K562 (cell line): ENCODE data around the gene ACOT7. TPM values are rescaled to one million over a fixed set of nuclear protein-coding genes. Genes with fewer than 3 reads are reported as not detected.

ENCODE experiments used
- ATAC-seq: fragments of 200-7000 bp; cut with Tn5 transposase; 3 replicates; pipeline ENCODE4 v1.9.1; 2020; ENCODE audit warnings: moderate library complexity
- BruUV-seq: library from RNA; stranded (reverse); fragments of 400-500 nt; replicated peaks from 2 replicates; lab custom pipeline; 2021; lab: Mats Ljungman, UMichigan
- CTCF ChIA-PET: fragments of 300-600 bp; formaldehyde crosslinking; extraction: SDS; loops from one replicate; lab custom pipeline; 2021; ENCODE audit warnings: low intra/inter-chr PET ratio; lab: Yijun Ruan, JAX
- POLR2A ChIA-PET: fragments of 300-600, 350-650 bp; sonication (Branson Sonifier 250); formaldehyde crosslinking; extraction: SDS; loops from one replicate; lab custom pipeline; 2021; ENCODE audit warnings: antibody characterized with exemption, inconsistent platforms; lab: Yijun Ruan, JAX
- DNase-seq, 4 experiments: peaks; one replicate each; pipeline versions ENCODE4 v3.0.0 to v3.0.0-alpha.2; 2011 to 2018; ENCODE audit warnings: low spot score in 3 of 4, mixed read lengths in 3 of 4; ENCODE audit errors: extremely low read depth in 1 of 4
- FAIRE-seq: peaks from 2 replicates; lab custom pipeline; 2011; peaks lifted over from hg19 to GRCh38; lab: Jason Lieb, UNC
- H2AFZ ChIP-seq: 2 replicates; pipeline ENCODE4 v1.6.0; 2011; ENCODE audit warnings: low read depth, low read length, control low read depth, inconsistent platforms
- H3K27ac ChIP-seq: fragments of 200-600 bp; 3 replicates; pipeline ENCODE4 v1.8.0; 2011; ENCODE audit warnings: low read depth, mild to moderate bottlenecking, control low read depth, inconsistent platforms, low read length, moderate library complexity, mixed read lengths; ENCODE audit errors: extremely low read depth
- H3K27me3 ChIP-seq, 2 experiments: fragments of 300-600 bp in 1 of 2; 2 replicates in 1 of 2; 3 replicates in 1 of 2; pipeline versions ENCODE4 v1.6.0 to v1.8.0; 2011; ENCODE audit warnings: inconsistent platforms in 2 of 2, low read length in 2 of 2, mild to moderate bottlenecking in 1 of 2, mixed read lengths in 1 of 2, moderate library complexity in 1 of 2; ENCODE audit not compliant: control insufficient read depth in 2 of 2, insufficient read depth in 2 of 2
- H3K36me3 ChIP-seq: fragments of 300-600 bp; 3 replicates; pipeline ENCODE4 v1.8.0; 2011; ENCODE audit warnings: mild to moderate bottlenecking, low read length, inconsistent platforms; ENCODE audit not compliant: control insufficient read depth, insufficient read depth
- H3K4me1 ChIP-seq, 2 experiments: fragments of 200-600 bp in 1 of 2; replicated peaks in 1 of 2; 2 replicates in 1 of 2; 3 replicates in 1 of 2; pipeline versions ENCODE4 v1.5.1 to v1.8.0; 2011; ENCODE audit warnings: inconsistent platforms in 2 of 2, low read length in 2 of 2, mild to moderate bottlenecking in 1 of 2, mixed read lengths in 1 of 2, moderate library complexity in 1 of 2; ENCODE audit not compliant: control insufficient read depth in 2 of 2, insufficient read depth in 2 of 2
- H3K4me2 ChIP-seq: 2 replicates; pipeline ENCODE4 v1.6.1; 2011; ENCODE audit warnings: low read length, control low read depth, inconsistent platforms, mixed read lengths; ENCODE audit not compliant: insufficient read depth
- H3K4me3 ChIP-seq: fragments of 200-600 bp; sonication (generic), shearing (Covaris generic); 2 replicates; pipeline ENCODE4 v1.5.1; 2016; ENCODE audit warnings: control low read depth, inconsistent platforms
- H3K79me2 ChIP-seq: fragments of 200-600 bp; 3 replicates; pipeline ENCODE4 v1.8.0; 2011; ENCODE audit warnings: low read length, inconsistent platforms; ENCODE audit not compliant: control insufficient read depth, insufficient read depth
- H3K9ac ChIP-seq, 2 experiments: 2 replicates each; pipeline versions ENCODE4 v1.6.0 to v1.6.1; 2011; ENCODE audit warnings: low read depth in 2 of 2, low read length in 2 of 2, control low read depth in 1 of 2, inconsistent platforms in 1 of 2, mild to moderate bottlenecking in 1 of 2, mixed read lengths in 1 of 2; ENCODE audit not compliant: insufficient read depth in 1 of 2
- H3K9me1 ChIP-seq: one replicate; pipeline ENCODE4 v1.6.0; 2011; ENCODE audit warnings: inconsistent platforms, mild to moderate bottlenecking, low read length, moderate library complexity; ENCODE audit not compliant: control insufficient read depth, insufficient read depth
- H3K9me3 ChIP-seq: replicated peaks from 2 replicates; pipeline ENCODE4 v1.5.1; 2011; ENCODE audit warnings: low read depth, low read length, inconsistent platforms; ENCODE audit not compliant: control insufficient read depth, insufficient read depth
- H4K20me1 ChIP-seq: replicated peaks from 2 replicates; pipeline ENCODE4 v1.6.1; 2011; ENCODE audit warnings: low read length, inconsistent platforms, mixed read lengths; ENCODE audit not compliant: control insufficient read depth, insufficient read depth
- CTCF ChIP-seq, 3 experiments: IDR thresholded peaks in 2 of 3; conservative IDR thresholded peaks in 1 of 3; 2 replicates each; pipeline ENCODE4 v1.5.1; 2011 to 2012; ENCODE audit warnings: low read length in 3 of 3, mild to moderate bottlenecking in 3 of 3, control low read depth in 2 of 3, improper control_type of control experiment in 1 of 3, inconsistent platforms in 1 of 3, low read depth in 1 of 3, mixed read lengths in 1 of 3, moderate library complexity in 1 of 3; ENCODE audit not compliant: insufficient read depth in 2 of 3
- IFI16 ChIP-seq: fragments of 250-450 bp; sonication (Bioruptor Pico); IDR thresholded peaks from 2 replicates; pipeline ENCODE4 v2.1.2; 2022; ENCODE audit warnings: mild to moderate bottlenecking, inconsistent platforms
- NCOA2 ChIP-seq, 2 experiments: fragments of 450-650 bp; IDR thresholded peaks; 2 replicates each; pipeline ENCODE4 v1.6.1; 2018; ENCODE audit warnings: mild to moderate bottlenecking in 2 of 2, moderate library complexity in 1 of 2; ENCODE audit not compliant: partially characterized antibody in 2 of 2
- RAD21 ChIP-seq, 2 experiments: fragments of 250-450 bp in 1 of 2; fragments of 450-650 bp in 1 of 2; sonication (Bioruptor Pico) in 1 of 2; formaldehyde crosslinking in 1 of 2; IDR thresholded peaks in 1 of 2; conservative IDR thresholded peaks in 1 of 2; 2 replicates each; pipeline versions ENCODE4 v1.4.0 to v1.8.0; 2020 to 2022; ENCODE audit warnings: mild to moderate bottlenecking in 2 of 2, moderate library complexity in 1 of 2
- RAD51 ChIP-seq: fragments of 450-650 bp; IDR thresholded peaks from 2 replicates; pipeline ENCODE4 v1.7.1; 2016; ENCODE audit warnings: low read depth, mild to moderate bottlenecking, borderline replicate concordance
- RBM17 ChIP-seq: fragments of 200-400 bp; formaldehyde crosslinking; IDR thresholded peaks from 2 replicates; pipeline ENCODE4 v1.6.1; 2017; ENCODE audit warnings: low read depth, mild to moderate bottlenecking, low read length, borderline replicate concordance
- REST ChIP-seq, 2 experiments: fragments of 450-650 bp; formaldehyde crosslinking in 1 of 2; IDR thresholded peaks; 2 replicates each; pipeline versions ENCODE4 v1.4.0 to v1.6.1; 2014 to 2020; ENCODE audit warnings: mild to moderate bottlenecking in 2 of 2, borderline replicate concordance in 1 of 2, low read depth in 1 of 2
- SAP30 ChIP-seq: fragments of 200-600 bp; sonication (generic); IDR thresholded peaks from 2 replicates; pipeline ENCODE4 v1.6.1; 2012; ENCODE audit warnings: borderline replicate concordance, low read depth, mild to moderate bottlenecking, moderate library complexity, low read length, control low read depth, inconsistent platforms; ENCODE audit not compliant: insufficient read depth, poor library complexity, severe bottlenecking
- ZNF384 ChIP-seq: IDR thresholded peaks from 2 replicates; pipeline ENCODE4 v1.6.1; 2012; ENCODE audit warnings: low read depth, low read length, improper control_type of control experiment
- ZNF75A ChIP-seq: fragments of 450-650 bp; formaldehyde crosslinking; IDR thresholded peaks from 2 replicates; pipeline ENCODE4 v1.4.0; 2020; ENCODE audit warnings: mild to moderate bottlenecking
- in situ Hi-C: fragments of 300-500 bp; cut with MboI; formaldehyde crosslinking; loops from 4 replicates; pipeline ENCODE4 v1.15.0; 2018; ENCODE audit warnings: inconsistent platforms, mixed read lengths
- intact Hi-C: fragments of 100-400 bp; cut with micrococcal nuclease; formaldehyde crosslinking; loops from 2 replicates; pipeline ENCODE4 v1.14.2; 2022
- polyA plus RNA-seq, 8 experiments: library from polyadenylated mRNA; depleted of rRNA in 4 of 8; stranded (reverse) in 5 of 8; unstranded in 3 of 8; fragments of >200 nt; fragmentation: Nextera tagmentation in 2 of 8; fragmentation: Illumina TruSeq in 1 of 8; extraction: Ambion mirVana in 2 of 8; extraction: Trizol in 1 of 8; gene quantifications; 2 replicates each; pipeline versions ENCODE4 v1.2.1 to v1.2.3, GENCODE V29; 2011 to 2014; ENCODE audit warnings: inconsistent platforms in 1 of 8, missing spikeins in 1 of 8
- total RNA-seq, 7 experiments: library from RNA; depleted of rRNA in 6 of 7; stranded (reverse); fragments of >200 nt in 6 of 7; fragmentation: Illumina TruSeq in 2 of 7; extraction: Trizol in 2 of 7; gene quantifications; 2 replicates each; pipeline versions ENCODE4 v1.2.1 to v1.2.3, GENCODE V29; 2011 to 2021; ENCODE audit warnings: low replicate concordance in 1 of 7

Gene ACOT7
- total and polyA plus RNA-seq, 9 of the 15 experiments (the other 6 are each of a cell fraction or from before 2014, with no cell fraction given): 7.0 to 92.6 (median 37.2) TPM

- no peak for FAIRE-seq
Measured at GRCh38 chr1:6396998-6397397, 3.4 kb upstream of the ACOT7 start.

More at GRCh38 chr1:6396998-6397397, 3.4 kb upstream of the ACOT7 start:
- intact Hi-C loops: no loop called here
- CTCF ChIA-PET: interaction anchor here (0.6 to 1.6 kb wide), 3 partner anchors 34 to 49 kb away, joined by 3 to 6 read pairs (median 4); no protein-coding TSS in a partner anchor
- ATAC-seq: no peak
- Histone ChIP-seq H3K4me1 (peaks cover 11 to 23% of the 10 kb centered on the region in 2 experiments), H4K20me1 (peaks cover 6% of the 10 kb centered on the region), H3K27me3 (no peaks in the 10 kb centered on the region; a peak in 2 of 5 replicates)
- no TSS peak for BruUV-seq
- TF ChIP-seq RAD51 (no peak), IFI16 (CRISPR knock-in tag) (no peak), ZNF75A (CRISPR knock-in tag) (no peak), REST (IDR thresholded peaks at IDR 0.05; ENCODE audit: borderline replicate concordance) (peak; percentile 35; the same call in 1 of the 2 replicates), REST (CRISPR knock-in tag; IDR thresholded peaks at IDR 0.05; ENCODE audit: low read depth) (no peak), CTCF (IDR thresholded peaks at IDR 0.05 in 2 of 3, conservative IDR thresholded peaks at IDR 0.05 in 1 of 3; ENCODE audit: insufficient read depth in 2 of 3, low read depth in 1 of 3, low read length in 3 of 3) (peak; percentile 22 to 44 (median 29); a peak in 4 of 6 replicates), SAP30 (no peak), RAD21 (CRISPR knock-in tag; conservative IDR thresholded peaks at IDR 0.05 in 1 of 2, IDR thresholded peaks at IDR 0.05 in 1 of 2) (peak in 1 of 2 experiments; percentile 45; a peak in 2 of 4 replicates), RBM17 (no peak), NCOA2 (IDR thresholded peaks at IDR 0.05; ENCODE audit: partially characterized antibody in 2 of 2) (no peak), ZNF384 (peak; percentile 72)
- TF ChIP-seq, all 486 proteins: peak for 4
- Histone ChIP-seq H3K4me3 (no peak overlapping the region), H3K36me3 (no peaks in the 10 kb centered on the region), H3K9me3 (no peaks in the 10 kb centered on the region), H3K27ac (no peak overlapping the region), H2AFZ (no peak overlapping the region), H3K4me2 (no peak overlapping the region), H3K9ac (no peak overlapping the region), H3K9me1 (no peaks in the 10 kb centered on the region), H3K79me2 (peaks cover 14% of the 10 kb centered on the region)
- in situ Hi-C loops: no loop called here
- no peak for DNase-seq
- POLR2A ChIA-PET: interaction anchor here (1.0 kb wide), 1 partner anchor 157 kb away, joined by 3 read pairs; the partner anchor contains the start of gene NOL9
